Trophoblast cell (in vitro differentiated cells and primary cell): ENCODE results near the gene DLD.

ENCODE experiments used
- DNase-seq, 2 donors: peaks; one replicate each; pipeline ENCODE4 v3.0.0-alpha.2; 2016
- H2AFZ ChIP-seq: 2 replicates; pipeline ENCODE4 v1.6.1; 2013; ENCODE audit warnings: low read length, moderate library complexity, mild to moderate bottlenecking; ENCODE audit not compliant: insufficient read depth, poor library complexity
- H2AK5ac ChIP-seq: 2 replicates; pipeline ENCODE4 v1.6.1; 2013; ENCODE audit warnings: mild to moderate bottlenecking, low read length
- H2BK120ac ChIP-seq: 2 replicates; pipeline ENCODE4 v1.6.1; 2013; ENCODE audit warnings: low read length, mild to moderate bottlenecking, moderate library complexity; ENCODE audit not compliant: insufficient read depth, poor library complexity
- H2BK12ac ChIP-seq: 2 replicates; pipeline ENCODE4 v1.6.1; 2013; ENCODE audit warnings: mild to moderate bottlenecking, low read length, moderate library complexity
- H2BK5ac ChIP-seq: 2 replicates; pipeline ENCODE4 v1.6.1; 2013; ENCODE audit warnings: low read length, low read depth, moderate library complexity, mild to moderate bottlenecking; ENCODE audit not compliant: poor library complexity
- H3K14ac ChIP-seq: 2 replicates; pipeline ENCODE4 v1.6.1; 2013; ENCODE audit warnings: mild to moderate bottlenecking, low read length
- H3K18ac ChIP-seq: 2 replicates; pipeline ENCODE4 v1.6.1; 2013; ENCODE audit warnings: mild to moderate bottlenecking, low read length
- H3K23ac ChIP-seq: 2 replicates; pipeline ENCODE4 v1.6.1; 2013; ENCODE audit warnings: low read length
- H3K27ac ChIP-seq: 2 replicates; pipeline ENCODE4 v1.5.1; 2013; ENCODE audit warnings: low read depth, mild to moderate bottlenecking, inconsistent platforms, low read length, moderate library complexity
- H3K27me3 ChIP-seq: 2 replicates; pipeline ENCODE4 v1.6.1; 2013; ENCODE audit warnings: inconsistent platforms, mild to moderate bottlenecking, low read length, moderate library complexity; ENCODE audit not compliant: insufficient read depth
- H3K36me3 ChIP-seq, 2 experiments: 1 replicate in 1 of 2; 2 replicates in 1 of 2; pipeline ENCODE4 v1.6.1; 2013; ENCODE audit warnings: low read length in 2 of 2, mild to moderate bottlenecking in 2 of 2, moderate library complexity in 1 of 2; ENCODE audit not compliant: insufficient read depth in 2 of 2, control insufficient read depth in 1 of 2
- H3K4ac ChIP-seq: 2 replicates; pipeline ENCODE4 v1.6.1; 2013; ENCODE audit warnings: low read depth, mild to moderate bottlenecking, low read length, moderate library complexity
- H3K4me1 ChIP-seq, 2 experiments: 1 replicate in 1 of 2; 2 replicates in 1 of 2; pipeline ENCODE4 v1.6.1; 2013; ENCODE audit warnings: low read length in 2 of 2, mild to moderate bottlenecking in 2 of 2, moderate library complexity in 1 of 2; ENCODE audit not compliant: insufficient read depth in 2 of 2, control insufficient read depth in 1 of 2
- H3K4me2 ChIP-seq: 2 replicates; pipeline ENCODE4 v1.6.1; 2013; ENCODE audit warnings: inconsistent platforms, mild to moderate bottlenecking, low read length, moderate library complexity
- H3K4me3 ChIP-seq: 2 replicates; pipeline ENCODE4 v1.5.1; 2013; ENCODE audit warnings: mild to moderate bottlenecking, low read depth, low read length, inconsistent platforms
- H3K79me1 ChIP-seq: one replicate; pipeline ENCODE4 v1.6.1; 2013; ENCODE audit warnings: low read length
- H3K79me2 ChIP-seq: 2 replicates; pipeline ENCODE4 v1.6.1; 2013; ENCODE audit warnings: low read length, mild to moderate bottlenecking; ENCODE audit not compliant: control insufficient read depth, insufficient read depth, poor library complexity
- H3K9ac ChIP-seq: 2 replicates; pipeline ENCODE4 v1.6.1; 2013; ENCODE audit warnings: mild to moderate bottlenecking, low read length
- H3K9me3 ChIP-seq: 2 replicates; pipeline ENCODE4 v1.6.1; 2013; ENCODE audit warnings: low read depth, mild to moderate bottlenecking, control low read depth, inconsistent platforms, low read length; ENCODE audit not compliant: insufficient read depth
- H4K12ac ChIP-seq: 2 replicates; pipeline ENCODE4 v1.6.1; 2013; ENCODE audit warnings: low read depth, mild to moderate bottlenecking, low read length, moderate library complexity
- H4K8ac ChIP-seq: 2 replicates; pipeline ENCODE4 v1.6.1; 2013; ENCODE audit warnings: low read depth, mild to moderate bottlenecking, low read length, moderate library complexity
- H4K91ac ChIP-seq: one replicate; pipeline ENCODE4 v1.6.1; 2013; ENCODE audit warnings: low read depth, mild to moderate bottlenecking, low read length, moderate library complexity
- WGBS: extraction: QIAGEN DNeasy Blood & Tissue Kit; methylation state at CpG from one replicate; pipeline ENCODE4 v1.1.7; 2013; ENCODE audit warnings: missing lambda C conversion rate; ENCODE audit not compliant: insufficient read length, insufficient coverage; ENCODE audit errors: extremely low coverage; 5-methylcytosine and 5-hydroxymethylcytosine counted together

Gene DLD

DNA sequence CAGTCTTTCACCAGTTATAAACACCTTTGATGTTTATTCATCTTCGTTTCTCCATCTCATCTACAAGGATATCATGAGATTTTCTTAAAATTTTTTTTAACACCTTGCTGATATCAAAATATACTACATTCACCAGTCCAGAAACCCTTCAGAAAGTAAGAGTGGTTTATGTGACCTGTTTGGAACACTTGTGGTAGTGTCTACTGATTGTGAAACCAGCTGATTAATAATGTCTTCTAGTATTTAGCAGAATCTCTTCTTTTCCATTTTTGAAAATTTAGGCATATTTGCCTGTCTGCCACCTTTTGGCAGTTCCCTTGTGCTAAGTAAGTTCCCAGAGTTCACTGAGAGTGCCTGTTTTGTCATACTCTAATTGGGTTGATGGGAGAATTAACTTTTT is 18.5 kb downstream of the DLD start:
- Histone ChIP-seq H2BK120ac (no peak overlapping the region), H4K91ac (no peak overlapping the region), H4K12ac (no peak overlapping the region), H3K79me1 (no peaks in the 10 kb centered on the region), H3K4me1 (no peaks in the 10 kb centered on the region), H3K4me3 (no peak overlapping the region), H3K23ac (no peak overlapping the region), H4K8ac (no peak overlapping the region), H3K4me2 (no peak overlapping the region), H3K4ac (no peak overlapping the region), H2BK12ac (no peak overlapping the region), H3K18ac (no peak overlapping the region), H3K36me3 (peaks cover 3 to 11% of the 10 kb centered on the region in 2 experiments), H3K9ac (no peak overlapping the region), H3K27me3 (no peaks in the 10 kb centered on the region), H3K27ac (no peak overlapping the region), H3K14ac (no peak overlapping the region), H2AFZ (no peak overlapping the region), H3K79me2 (no peaks in the 10 kb centered on the region), H3K9me3 (no peaks in the 10 kb centered on the region), H2AK5ac (no peak overlapping the region), H2BK5ac (no peak overlapping the region)
- DNase-seq: no peak
- WGBS: no CpG with 5 or more reads among the region's 1 CpG

DNA sequence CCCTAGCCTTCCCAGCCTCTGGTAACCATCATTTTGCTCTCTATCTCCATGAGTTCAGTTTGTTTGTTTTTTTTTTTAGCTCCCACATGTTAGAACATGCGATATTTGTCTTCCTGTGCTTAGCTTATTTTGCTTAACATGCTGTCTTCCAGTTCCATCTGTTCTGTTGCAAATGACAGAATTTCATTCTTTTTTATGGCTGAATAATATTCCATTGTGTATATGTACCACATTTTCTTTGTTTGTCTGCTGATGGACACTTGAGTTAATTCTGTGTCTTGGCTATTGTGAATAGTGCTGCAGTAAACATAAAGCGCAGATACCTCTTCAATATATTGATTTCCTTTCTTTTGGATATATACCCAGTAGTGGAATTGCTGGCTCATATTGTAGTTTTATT is 21.0 kb downstream of the DLD start:
- H3K4me2 ChIP-seq: no peak overlapping the region
- H3K79me1 ChIP-seq: no peaks in the 10 kb centered on the region
- H3K14ac ChIP-seq: no peak overlapping the region
- H3K18ac ChIP-seq: no peak overlapping the region
- no peaks in the 10 kb centered on the region for H3K4me1 ChIP-seq
- no peak overlapping the region for H3K4ac ChIP-seq
- H4K12ac ChIP-seq: no peak overlapping the region
- no peak overlapping the region for H2AFZ ChIP-seq
- no peak overlapping the region for H2BK12ac ChIP-seq
- no peak overlapping the region for H4K91ac ChIP-seq
- H3K27me3 ChIP-seq: no peaks in the 10 kb centered on the region
- H3K9me3 ChIP-seq: no peaks in the 10 kb centered on the region
- no peak overlapping the region for H2AK5ac ChIP-seq
- H3K79me2 ChIP-seq: no peaks in the 10 kb centered on the region
- DNase-seq: no peak
- no peak overlapping the region for H3K27ac ChIP-seq
- no peak overlapping the region for H2BK5ac ChIP-seq
- H3K4me3 ChIP-seq: no peak overlapping the region
- peaks cover 5 to 11% of the 10 kb centered on the region in 2 experiments for H3K36me3 ChIP-seq
- no peak overlapping the region for H2BK120ac ChIP-seq
- no peak overlapping the region for H4K8ac ChIP-seq
- H3K9ac ChIP-seq: no peak overlapping the region
- no CpG with 5 or more reads among the region's 2 CpGs for WGBS
- no peak overlapping the region for H3K23ac ChIP-seq

DNA sequence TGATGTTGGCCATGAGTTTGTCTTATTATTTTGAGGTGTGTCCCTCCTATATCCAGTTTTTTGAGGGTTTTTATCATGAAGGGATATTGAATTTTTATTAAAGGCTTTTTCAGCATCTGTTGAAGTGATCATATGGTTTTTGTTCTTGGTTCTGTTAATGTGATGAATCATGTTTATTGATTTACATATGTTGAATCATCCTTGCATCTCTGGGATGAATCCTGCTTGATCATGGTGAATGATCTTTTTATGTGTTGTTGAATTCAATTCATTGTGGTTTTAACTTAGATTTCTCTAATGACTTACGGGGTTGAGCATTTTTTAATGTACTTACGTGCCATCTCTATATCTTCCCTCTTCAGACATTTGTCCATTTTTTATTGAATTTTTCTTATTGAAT is 22.9 kb downstream of the DLD start:
- no peak overlapping the region for H2AFZ ChIP-seq
- H2BK12ac ChIP-seq: no peak overlapping the region
- H3K18ac ChIP-seq: no peak overlapping the region
- H4K8ac ChIP-seq: no peak overlapping the region
- DNase-seq: no peak
- no peak overlapping the region for H3K14ac ChIP-seq
- H2AK5ac ChIP-seq: no peak overlapping the region
- no peak overlapping the region for H3K4me3 ChIP-seq
- H3K4me2 ChIP-seq: no peak overlapping the region
- no peak overlapping the region for H3K4ac ChIP-seq
- H3K9ac ChIP-seq: no peak overlapping the region
- WGBS: no CpG with 5 or more reads among the region's 2 CpGs
- no peaks in the 10 kb centered on the region for H3K4me1 ChIP-seq
- H4K12ac ChIP-seq: no peak overlapping the region
- no peaks in the 10 kb centered on the region for H3K9me3 ChIP-seq
- peaks cover 7 to 10% of the 10 kb centered on the region in 2 experiments for H3K36me3 ChIP-seq
- no peak overlapping the region for H2BK120ac ChIP-seq
- H2BK5ac ChIP-seq: no peak overlapping the region
- no peak overlapping the region for H3K23ac ChIP-seq
- H3K27ac ChIP-seq: no peak overlapping the region
- no peaks in the 10 kb centered on the region for H3K27me3 ChIP-seq
- H3K79me1 ChIP-seq: no peaks in the 10 kb centered on the region
- H3K79me2 ChIP-seq: no peaks in the 10 kb centered on the region
- H4K91ac ChIP-seq: no peak overlapping the region

DNA sequence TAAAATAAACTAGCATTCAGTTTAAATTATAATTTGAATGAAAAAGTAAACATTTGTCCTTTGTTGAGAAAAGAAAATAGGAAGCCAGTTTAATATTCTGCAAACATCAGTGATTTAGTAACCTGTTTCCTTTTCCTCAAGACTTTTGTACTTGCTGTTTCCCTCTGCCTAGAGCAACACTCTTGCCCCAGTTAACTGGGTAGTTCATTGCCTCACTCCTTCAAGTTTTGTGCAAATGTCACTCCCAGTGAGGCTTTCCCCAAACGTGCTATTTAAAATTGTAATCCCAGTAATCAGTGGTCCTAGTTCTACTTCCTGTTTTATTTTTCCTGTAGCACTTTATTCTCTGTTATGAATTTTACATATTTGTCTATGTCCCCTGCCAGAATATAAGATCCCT is 23.8 kb downstream of the DLD start:
- no peak overlapping the region for H2BK5ac ChIP-seq
- H3K36me3 ChIP-seq: peaks cover 5 to 9% of the 10 kb centered on the region in 2 experiments
- no CpG with 5 or more reads among the region's 1 CpG for WGBS
- H3K9me3 ChIP-seq: no peaks in the 10 kb centered on the region
- H4K12ac ChIP-seq: no peak overlapping the region
- no peak overlapping the region for H3K23ac ChIP-seq
- no peak overlapping the region for H2AFZ ChIP-seq
- no peak overlapping the region for H2BK12ac ChIP-seq
- no peak for DNase-seq
- H2BK120ac ChIP-seq: no peak overlapping the region
- no peak overlapping the region for H3K4me2 ChIP-seq
- H3K4me3 ChIP-seq: no peak overlapping the region
- no peak overlapping the region for H3K4ac ChIP-seq
- H4K8ac ChIP-seq: no peak overlapping the region
- no peaks in the 10 kb centered on the region for H3K79me2 ChIP-seq
- no peaks in the 10 kb centered on the region for H3K27me3 ChIP-seq
- H3K14ac ChIP-seq: no peak overlapping the region
- H3K79me1 ChIP-seq: no peaks in the 10 kb centered on the region
- H3K4me1 ChIP-seq: no peaks in the 10 kb centered on the region
- no peak overlapping the region for H2AK5ac ChIP-seq
- no peak overlapping the region for H3K18ac ChIP-seq
- no peak overlapping the region for H3K9ac ChIP-seq
- H3K27ac ChIP-seq: no peak overlapping the region
- no peak overlapping the region for H4K91ac ChIP-seq
